OCI-LY1 (cell line): ENCODE results near the gene LGI2.

ENCODE experiments used
- H2AFZ ChIP-seq: fragments of 200-600 bp; sonication (generic), shearing (Covaris generic); 2 replicates; pipeline ENCODE4 v1.6.0; 2014; ENCODE audit warnings: antibody characterized with exemption, mild to moderate bottlenecking, low read length
- H3F3A ChIP-seq: fragments of 200-600 bp; sonication (generic), shearing (Covaris generic); 2 replicates; pipeline ENCODE4 v1.6.0; 2014; ENCODE audit warnings: mild to moderate bottlenecking, antibody characterized with exemption, low read length, moderate library complexity; ENCODE audit not compliant: insufficient read depth
- H3K27ac ChIP-seq: fragments of 200-600 bp; sonication (generic); 2 replicates; pipeline ENCODE4 v1.5.1; 2014; ENCODE audit warnings: low read length, mixed run types, mild to moderate bottlenecking, low read depth; ENCODE audit not compliant: poor library complexity, severe bottlenecking
- H3K27me3 ChIP-seq: fragments of 200-600 bp; sonication (generic); 2 replicates; pipeline ENCODE4 v1.6.0; 2014; ENCODE audit warnings: antibody characterized with exemption, mild to moderate bottlenecking, low read length, moderate library complexity; ENCODE audit not compliant: insufficient read depth
- H3K36me3 ChIP-seq: fragments of 200-600 bp; sonication (generic); 2 replicates; pipeline ENCODE4 v1.6.1; 2014; ENCODE audit warnings: mild to moderate bottlenecking, antibody characterized with exemption, low read length, moderate library complexity, mixed read lengths; ENCODE audit not compliant: insufficient read depth
- H3K4me1 ChIP-seq: fragments of 200-600 bp; sonication (generic); 2 replicates; pipeline ENCODE4 v1.5.1; 2014; ENCODE audit warnings: mild to moderate bottlenecking, low read length, moderate library complexity; ENCODE audit not compliant: insufficient read depth, severe bottlenecking
- H3K4me2 ChIP-seq: fragments of 200-600 bp; sonication (generic), shearing (Covaris generic); 2 replicates; pipeline ENCODE4 v1.6.1; 2014; ENCODE audit warnings: low read length
- H3K4me3 ChIP-seq: fragments of 200-600 bp; sonication (generic); 2 replicates; pipeline ENCODE4 v1.5.1; 2014; ENCODE audit warnings: low read length, low read depth, mild to moderate bottlenecking, mixed read lengths; ENCODE audit not compliant: poor library complexity, severe bottlenecking
- H3K79me2 ChIP-seq: fragments of 200-600 bp; shearing (Covaris generic); 2 replicates; pipeline ENCODE4 v1.6.1; 2016; ENCODE audit warnings: mixed run types, low read length, mixed read lengths; ENCODE audit not compliant: insufficient read depth
- H3K9ac ChIP-seq: fragments of 200-600 bp; sonication (generic), shearing (Covaris generic); 2 replicates; pipeline ENCODE4 v1.6.1; 2014; ENCODE audit warnings: mild to moderate bottlenecking, low read length, mixed read lengths
- H3K9me2 ChIP-seq: fragments of 200-600 bp; sonication (generic), shearing (Covaris generic); 2 replicates; pipeline ENCODE4 v1.6.1; 2014; ENCODE audit warnings: low read depth, mild to moderate bottlenecking, low read length, mixed read lengths
- H3K9me3 ChIP-seq: fragments of 200-600 bp; shearing (Covaris generic); 2 replicates; pipeline ENCODE4 v1.6.1; 2014; ENCODE audit warnings: low read length, mixed read lengths
- H4K20me1 ChIP-seq: fragments of 200-600 bp; sonication (generic), shearing (Covaris generic); 2 replicates; pipeline ENCODE4 v1.6.0; 2016; ENCODE audit warnings: mild to moderate bottlenecking, low read length; ENCODE audit not compliant: insufficient read depth
- CTCF ChIP-seq: fragments of 200-600 bp; sonication (generic), shearing (Covaris generic); IDR thresholded peaks from 2 replicates; pipeline ENCODE4 v1.5.1; 2017; ENCODE audit warnings: mild to moderate bottlenecking, antibody characterized with exemption, low read length, moderate library complexity, mixed read lengths
- EZH2 ChIP-seq: fragments of 200-600 bp; sonication (generic), shearing (Covaris generic); IDR thresholded peaks from 2 replicates; pipeline ENCODE4 v1.8.0; 2017; ENCODE audit warnings: borderline replicate concordance, mixed run types, mild to moderate bottlenecking, antibody characterized with exemption, low read length, moderate library complexity, mixed read lengths

LGI2 gene

GRCh38 chr4:24978291-24979075 is 52.3 kb downstream of the LGI2 start:
- Histone ChIP-seq H3K9me3 (no peaks in the 10 kb centered on the region), H3K9ac (no peak overlapping the region), H3K27me3 (no peaks in the 10 kb centered on the region), H3K27ac (no peak overlapping the region), H3K4me2 (no peak overlapping the region), H4K20me1 (no peaks in the 10 kb centered on the region), H3F3A (no peaks in the 10 kb centered on the region), H3K9me2 (no peaks in the 10 kb centered on the region), H3K36me3 (no peaks in the 10 kb centered on the region), H2AFZ (no peak overlapping the region), H3K79me2 (no peaks in the 10 kb centered on the region), H3K4me3 (no peak overlapping the region), H3K4me1 (no peaks in the 10 kb centered on the region)
- TF ChIP-seq EZH2 (no peak), CTCF (no peak)

GRCh38 chr4:24975510-24975909 is 55.2 kb downstream of the LGI2 start:
- H2AFZ ChIP-seq = no peak overlapping the region
- H3K36me3 ChIP-seq = no peaks in the 10 kb centered on the region
- TF ChIP-seq EZH2 (no peak), CTCF (no peak)
- no peaks in the 10 kb centered on the region for H3K4me1 ChIP-seq
- H3K79me2 ChIP-seq = no peaks in the 10 kb centered on the region
- H3K9ac ChIP-seq = no peak overlapping the region
- no peaks in the 10 kb centered on the region for H4K20me1 ChIP-seq
- H3K9me3 ChIP-seq = no peaks in the 10 kb centered on the region
- no peaks in the 10 kb centered on the region for H3K9me2 ChIP-seq
- no peak overlapping the region for H3K27ac ChIP-seq
- H3F3A ChIP-seq = no peaks in the 10 kb centered on the region
- no peak overlapping the region for H3K4me2 ChIP-seq
- no peak overlapping the region for H3K4me3 ChIP-seq
- H3K27me3 ChIP-seq = no peaks in the 10 kb centered on the region

GRCh38 chr4:24973747-24974601 is 56.8 kb downstream of the LGI2 start:
- Histone ChIP-seq H3K27ac (no peak overlapping the region), H4K20me1 (no peaks in the 10 kb centered on the region), H3K79me2 (no peaks in the 10 kb centered on the region), H3K27me3 (no peaks in the 10 kb centered on the region), H2AFZ (no peak overlapping the region), H3K4me1 (no peaks in the 10 kb centered on the region), H3K4me3 (no peak overlapping the region), H3K36me3 (no peaks in the 10 kb centered on the region), H3K9ac (no peak overlapping the region), H3K4me2 (no peak overlapping the region), H3K9me3 (no peaks in the 10 kb centered on the region), H3K9me2 (no peaks in the 10 kb centered on the region), H3F3A (no peaks in the 10 kb centered on the region)
- TF ChIP-seq CTCF = no peak
- TF ChIP-seq EZH2 = no peak
